Vagina (tissue), 2 donors: ENCODE results near the gene PLAU. TPM values are rescaled to one million over a fixed set of nuclear protein-coding genes. Genes with fewer than 3 reads are reported as not detected.
A peak's percentile ranks its signal among the peaks of the same experiment; 100 is the strongest.
"Not testable (repeated sequence)": the region's sequence is repeated elsewhere in the genome, so short reads cannot be mapped to it uniquely, and the experiment has no call there.

Source experiments
- DNase-seq, 2 donors: peaks; one replicate each; pipeline ENCODE4 v3.0.0-alpha.2; 2017; ENCODE audit errors: extremely low spot score in 2 of 2
- H3K27ac ChIP-seq: fragments of 200-600 bp; sonication (generic); one replicate; pipeline ENCODE4 v1.5.1; 2019
- H3K27me3 ChIP-seq: fragments of 200-600 bp; sonication (generic); one replicate; pipeline ENCODE4 v1.5.1; 2019
- H3K36me3 ChIP-seq, 2 donors: fragments of 200-600 bp; sonication (generic); one replicate each; pipeline ENCODE4 v1.5.1; 2017 to 2019
- H3K4me1 ChIP-seq: fragments of 200-600 bp; sonication (generic); one replicate; pipeline ENCODE4 v1.5.1; 2019
- H3K4me3 ChIP-seq, 2 donors: fragments of 200-600 bp; sonication (generic); 1 replicate in 1 of 2; 2 replicates in 1 of 2; pipeline ENCODE4 v1.5.1; 2016 to 2019
- H3K9me3 ChIP-seq: fragments of 200-600 bp; sonication (generic); one replicate; pipeline ENCODE4 v1.5.1; 2019
- CTCF ChIP-seq, 3 experiments: fragments of 450-650 bp in 2 of 3; fragments of 200-600 bp in 1 of 3; sonication (generic) in 1 of 3; IDR thresholded peaks; one replicate each; pipeline ENCODE4 v1.5.1; 2017 to 2019; ENCODE audit warnings: antibody characterized with exemption in 3 of 3, mild to moderate bottlenecking in 2 of 3, moderate library complexity in 2 of 3
- POLR2A ChIP-seq, 2 donors: fragments of 450-650 bp; IDR thresholded peaks; one replicate each; pipeline ENCODE4 v1.6.1; 2017; ENCODE audit warnings: antibody characterized with exemption in 2 of 2, mild to moderate bottlenecking in 2 of 2, moderate library complexity in 2 of 2
- POLR2AphosphoS5 ChIP-seq, 2 donors: sonication (generic); formaldehyde crosslinking; IDR thresholded peaks; one replicate each; pipeline ENCODE4 v1.9.0; 2017; ENCODE audit warnings: antibody characterized with exemption in 2 of 2, mild to moderate bottlenecking in 2 of 2, low read depth in 1 of 2; ENCODE audit not compliant: insufficient read depth in 1 of 2
- intact Hi-C: fragments of 100-400 bp; cut with DNase I; formaldehyde crosslinking; loops from one replicate; pipeline ENCODE4 v1.15.1; 2023
- total RNA-seq: library from RNA; depleted of rRNA; stranded (reverse); fragments of >200 nt; gene quantifications from one replicate; pipeline ENCODE4 v1.2.3, GENCODE V29; 2016

PLAU gene
- total RNA-seq, 1 donor from 2014 or later: 18.2 TPM

GRCh38 chr10:73889014-73889413 is 21.9 kb upstream of the PLAU start:
- H3K9me3 ChIP-seq: no peaks in the 10 kb centered on the region
- DNase-seq: no peak
- intact Hi-C loops: loop anchor here (5.0 kb wide), 1 partner anchor 48 kb away; no protein-coding TSS in a partner anchor
- no peak for TF ChIP-seq CTCF (IDR thresholded peaks at IDR 0.05)
- TF ChIP-seq POLR2AphosphoS5 (IDR thresholded peaks at IDR 0.05; ENCODE audit: insufficient read depth in 1 of 2, low read depth in 1 of 2): peak in 1 of 2 donors; percentile 56
- H3K4me3 ChIP-seq: no peak overlapping the region
- no peaks in the 10 kb centered on the region for H3K27me3 ChIP-seq
- peaks cover 50% of the 10 kb centered on the region for H3K4me1 ChIP-seq
- H3K27ac ChIP-seq: peak overlapping the region; percentile 85
- no peaks in the 10 kb centered on the region for H3K36me3 ChIP-seq

- H3K27ac ChIP-seq: peak overlapping the region; percentile 85
- intact Hi-C loops: loop anchor here (5.0 kb wide), 1 partner anchor 48 kb away; no protein-coding TSS in a partner anchor
- not testable (repeated sequence) for H3K9me3 ChIP-seq
Measured at GRCh38 chr10:73889416-73889815, 21.5 kb upstream of the PLAU start.

GRCh38 chr10:73890261-73890660 is 20.7 kb upstream of the PLAU start:
- Histone ChIP-seq H3K27me3 (no peaks in the 10 kb centered on the region), H3K9me3 (no peaks in the 10 kb centered on the region), H3K27ac (no peak overlapping the region), H3K4me3 (no peak overlapping the region), H3K4me1 (peaks cover 56% of the 10 kb centered on the region), H3K36me3 (no peaks in the 10 kb centered on the region)
- TF ChIP-seq CTCF (IDR thresholded peaks at IDR 0.05): no peak
- no peak for TF ChIP-seq POLR2A (IDR thresholded peaks at IDR 0.05)
- TF ChIP-seq POLR2AphosphoS5 (IDR thresholded peaks at IDR 0.05; ENCODE audit: insufficient read depth in 1 of 2, low read depth in 1 of 2): no peak
- no peak for DNase-seq
- intact Hi-C loops: no loop called here

More at GRCh38 chr10:73889416-73889815, 21.5 kb upstream of the PLAU start:
- H3K4me3 ChIP-seq, H3K27me3 ChIP-seq, DNase-seq, H3K36me3 ChIP-seq: not testable (repeated sequence)
- H3K4me1 ChIP-seq: peaks cover 54% of the 10 kb centered on the region

- intact Hi-C loops, H3K27ac ChIP-seq, H3K4me3 ChIP-seq, DNase-seq, H3K9me3 ChIP-seq, H3K27me3 ChIP-seq, H3K36me3 ChIP-seq: not testable (repeated sequence)
- H3K4me1 ChIP-seq: peaks cover 56% of the 10 kb centered on the region
Measured at GRCh38 chr10:73890830-73891229, 20.1 kb upstream of the PLAU start.

- no peak for DNase-seq
- TF ChIP-seq CTCF (IDR thresholded peaks at IDR 0.05): no peak
- no peak for TF ChIP-seq POLR2AphosphoS5 (IDR thresholded peaks at IDR 0.05; ENCODE audit: insufficient read depth in 1 of 2, low read depth in 1 of 2)
- no peak for TF ChIP-seq POLR2A (IDR thresholded peaks at IDR 0.05)
- Histone ChIP-seq H3K27me3 (no peaks in the 10 kb centered on the region), H3K4me1 (peaks cover 49% of the 10 kb centered on the region), H3K36me3 (no peaks in the 10 kb centered on the region), H3K4me3 (no peak overlapping the region), H3K9me3 (no peaks in the 10 kb centered on the region), H3K27ac (no peak overlapping the region)
- intact Hi-C loops: no loop called here
Measured at GRCh38 chr10:73891540-73891939, 19.4 kb upstream of the PLAU start.

GRCh38 chr10:73892310-73893030 is 18.5 kb upstream of the PLAU start:
- DNase-seq: no peak
- TF ChIP-seq POLR2A (IDR thresholded peaks at IDR 0.05) (no peak), POLR2AphosphoS5 (IDR thresholded peaks at IDR 0.05; ENCODE audit: insufficient read depth in 1 of 2, low read depth in 1 of 2) (no peak), CTCF (IDR thresholded peaks at IDR 0.05) (no peak)
- Histone ChIP-seq H3K36me3 (no peaks in the 10 kb centered on the region), H3K9me3 (no peaks in the 10 kb centered on the region), H3K27me3 (no peaks in the 10 kb centered on the region), H3K4me3 (no peak overlapping the region), H3K4me1 (peaks cover 40% of the 10 kb centered on the region), H3K27ac (no peak overlapping the region)
- intact Hi-C loops: no loop called here
